HPDE6-E6E7 (cell line): Measurements from ENCODE around the gene KLF9.

ENCODE experiments used
- DNase-seq: peaks from one replicate; pipeline ENCODE4 v3.0.0; 2011; ENCODE audit warnings: missing footprints; ENCODE audit errors: extremely low spot score

KLF9 gene

GRCh38 chr9:70422371-70423043 is 8.1 kb upstream of the KLF9 start:
- no peak for DNase-seq

- DNase-seq = no peak
These were observed 7.1 kb upstream of the KLF9 start for GRCh38 chr9:70421272-70422180.

DNA sequence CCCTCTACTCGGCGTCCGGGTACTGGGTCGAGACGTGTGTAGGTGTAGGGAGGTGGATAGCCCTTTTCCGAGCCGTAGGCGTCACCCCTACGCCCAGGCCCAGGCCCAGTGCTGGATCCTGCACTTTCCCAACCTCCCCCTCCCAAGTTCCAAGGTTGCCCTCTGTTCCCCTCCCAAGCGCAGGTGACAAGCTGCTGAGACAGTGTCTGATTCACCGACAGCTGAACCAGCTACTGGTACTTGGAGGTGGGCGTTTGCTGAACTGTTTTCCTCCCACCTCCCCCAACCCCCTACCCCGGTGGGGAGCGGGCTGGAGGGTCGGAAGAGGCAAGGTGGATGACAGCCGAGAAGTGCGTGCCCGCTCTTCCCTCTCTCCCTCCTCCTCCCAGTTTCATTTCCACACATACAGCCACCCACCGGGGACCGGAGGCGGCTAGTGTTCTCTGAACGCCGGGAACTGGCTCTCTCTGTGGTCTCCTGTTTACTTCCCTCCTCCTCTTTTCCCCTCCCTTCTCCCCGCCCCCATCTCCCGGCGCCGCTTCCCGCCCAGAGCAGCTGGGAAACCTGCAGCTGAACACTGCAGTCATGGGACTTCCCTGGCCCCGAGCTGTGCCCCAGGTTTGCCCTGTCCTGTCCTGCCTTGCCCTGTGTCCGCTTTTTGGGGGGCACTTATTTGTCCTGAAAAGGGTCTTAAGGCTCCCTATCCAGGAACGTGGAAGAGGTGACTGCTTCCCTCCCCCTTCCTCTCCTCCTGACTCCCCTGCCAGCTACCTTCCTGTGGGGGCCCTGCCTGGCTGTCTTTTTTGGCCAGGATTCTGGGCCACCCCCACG is 6.2 kb upstream of the KLF9 start:
- no peak for DNase-seq

DNA sequence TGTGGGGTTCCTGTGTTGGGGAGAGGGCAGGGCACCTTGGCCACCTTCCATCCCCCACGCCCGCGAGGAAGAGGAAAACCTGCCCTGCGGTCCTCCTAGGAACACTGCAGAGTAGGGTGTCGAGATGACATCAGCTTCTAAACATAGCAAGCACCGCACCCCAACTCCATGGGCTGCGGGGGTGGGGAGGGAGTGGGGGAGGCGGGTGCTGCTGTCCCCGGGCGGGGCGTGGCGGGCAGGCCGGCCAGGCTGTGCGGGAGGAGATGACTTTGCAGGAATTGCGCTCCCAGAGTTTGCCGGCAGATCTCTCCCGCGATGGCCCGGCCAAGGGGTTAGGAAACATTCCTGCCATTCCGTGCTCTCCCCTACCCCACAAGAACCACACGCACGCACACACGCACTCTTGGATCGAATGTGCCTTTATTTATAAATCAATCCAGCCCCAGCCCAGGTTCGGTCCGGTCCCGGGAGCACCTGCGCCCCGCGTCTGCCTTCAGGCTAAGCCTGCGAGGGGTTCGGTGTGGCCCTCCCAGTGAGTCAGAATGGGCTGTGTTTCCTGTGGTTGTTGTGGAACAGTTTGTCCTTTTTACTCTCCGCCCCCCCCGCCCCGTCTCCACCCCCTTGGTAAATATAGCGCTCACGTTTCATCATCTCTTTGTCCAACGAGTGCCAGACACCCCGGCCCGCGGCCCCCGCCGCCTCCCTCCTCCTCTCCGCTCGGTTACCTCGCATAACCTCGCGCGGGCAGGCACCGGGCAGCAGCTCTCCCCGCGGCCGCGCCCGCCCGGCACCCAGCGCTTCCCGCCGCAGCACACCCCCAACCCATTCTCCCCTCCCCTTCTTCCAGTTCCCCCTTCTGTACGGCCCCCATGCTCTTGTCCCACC is 5.3 kb upstream of the KLF9 start:
- DNase-seq = peak; percentile 79

- no peak for DNase-seq
These were observed 4.5 kb upstream of the KLF9 start for GRCh38 chr9:70418822-70419555.

- no peak for DNase-seq
These were observed 1.0 kb upstream of the KLF9 start for GRCh38 chr9:70415476-70415875.

GRCh38 chr9:70415041-70415440 is 584 bp upstream of the KLF9 start:
- no peak for DNase-seq

DNA sequence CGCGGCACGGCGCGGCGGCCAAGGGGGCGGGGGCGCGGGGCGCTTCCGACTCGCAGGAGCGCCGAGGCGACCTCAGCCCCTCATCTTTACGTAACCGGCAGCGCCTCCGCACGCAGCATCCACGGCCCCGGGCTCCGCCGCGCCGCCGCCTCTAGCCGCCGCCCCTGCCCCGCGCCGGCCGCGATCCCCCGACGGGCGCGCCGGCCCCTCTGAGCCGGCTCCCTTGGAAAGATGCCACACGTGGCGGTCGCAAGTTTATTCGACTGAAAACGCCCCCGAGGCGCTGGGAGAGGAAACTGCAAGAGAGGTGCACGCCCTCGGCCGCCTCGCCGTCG is 1.0 kb downstream of the KLF9 start:
- DNase-seq = no peak

DNA sequence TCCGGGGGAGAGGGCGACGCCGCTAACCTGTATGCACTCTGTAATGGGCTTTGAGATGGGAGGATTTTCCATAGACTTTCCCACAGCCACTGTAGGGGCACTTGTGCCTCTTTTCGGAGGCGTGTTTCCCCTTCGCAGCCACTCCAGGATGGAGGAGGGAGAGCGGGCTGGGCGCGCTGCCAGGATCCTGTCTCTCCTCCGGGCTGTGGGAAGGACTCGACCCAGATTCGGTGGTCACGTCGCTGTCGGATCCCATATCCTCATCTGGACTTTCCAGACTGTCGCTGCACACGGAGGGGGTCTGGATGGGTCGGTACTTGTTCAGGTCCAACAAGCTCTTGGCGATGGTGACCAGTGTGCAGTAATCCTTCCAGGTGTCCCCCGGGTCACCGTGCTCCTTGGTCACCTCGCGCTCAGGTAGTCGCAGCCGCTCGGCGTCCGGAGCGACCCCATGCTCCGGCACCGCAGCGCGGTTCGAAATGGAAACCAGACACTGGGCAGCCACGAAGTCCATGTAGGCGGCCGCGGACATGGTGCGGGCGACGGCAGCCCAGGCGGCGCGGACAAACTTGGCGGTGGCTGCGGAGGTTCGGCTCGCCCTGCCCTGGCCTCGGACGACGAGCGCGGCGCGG is 1.5 kb downstream of the KLF9 start:
- DNase-seq = no peak

DNA sequence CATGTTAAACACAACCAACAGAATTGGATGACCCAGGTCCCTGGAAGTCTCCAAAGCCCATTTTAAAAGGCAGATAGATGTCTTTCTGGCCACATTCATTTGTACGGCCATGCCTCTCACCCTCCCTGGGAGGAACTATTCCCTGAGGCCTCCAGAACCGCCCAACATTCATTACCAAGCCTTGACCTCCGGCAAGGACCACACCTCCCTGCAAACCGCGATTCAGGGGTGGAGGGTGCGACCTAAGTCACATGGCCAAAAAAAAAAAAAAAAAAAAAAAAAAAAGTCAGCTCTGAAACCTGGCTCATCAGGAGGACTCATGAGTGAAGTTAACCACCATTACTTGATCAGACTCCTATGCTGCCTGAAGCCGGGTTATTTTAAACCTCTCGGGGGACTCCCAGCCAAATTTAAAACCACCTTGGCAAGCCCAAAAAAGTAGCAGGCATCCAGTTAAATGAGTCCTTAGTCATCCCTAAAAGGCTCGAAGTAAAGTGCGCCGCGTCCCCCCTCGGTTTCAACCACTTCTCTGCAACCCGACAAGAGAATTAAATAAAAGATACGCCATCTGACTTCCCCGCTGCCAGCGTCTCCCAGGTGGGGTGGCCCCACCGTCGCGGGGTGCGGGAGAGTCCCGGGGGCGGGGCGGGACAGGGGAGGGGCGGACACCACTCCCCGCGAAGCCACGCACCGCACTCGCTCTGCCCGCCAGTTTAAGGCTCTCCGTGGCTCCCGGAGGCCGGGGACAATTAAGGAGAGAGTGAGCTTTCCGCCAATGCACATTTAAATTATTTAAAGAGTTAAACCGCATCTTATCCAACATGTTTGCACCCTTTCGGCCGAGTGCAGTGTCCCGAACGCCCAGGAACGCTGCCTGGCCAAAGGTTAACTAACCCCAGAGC is 2.3 kb downstream of the KLF9 start:
- DNase-seq = no peak

DNA sequence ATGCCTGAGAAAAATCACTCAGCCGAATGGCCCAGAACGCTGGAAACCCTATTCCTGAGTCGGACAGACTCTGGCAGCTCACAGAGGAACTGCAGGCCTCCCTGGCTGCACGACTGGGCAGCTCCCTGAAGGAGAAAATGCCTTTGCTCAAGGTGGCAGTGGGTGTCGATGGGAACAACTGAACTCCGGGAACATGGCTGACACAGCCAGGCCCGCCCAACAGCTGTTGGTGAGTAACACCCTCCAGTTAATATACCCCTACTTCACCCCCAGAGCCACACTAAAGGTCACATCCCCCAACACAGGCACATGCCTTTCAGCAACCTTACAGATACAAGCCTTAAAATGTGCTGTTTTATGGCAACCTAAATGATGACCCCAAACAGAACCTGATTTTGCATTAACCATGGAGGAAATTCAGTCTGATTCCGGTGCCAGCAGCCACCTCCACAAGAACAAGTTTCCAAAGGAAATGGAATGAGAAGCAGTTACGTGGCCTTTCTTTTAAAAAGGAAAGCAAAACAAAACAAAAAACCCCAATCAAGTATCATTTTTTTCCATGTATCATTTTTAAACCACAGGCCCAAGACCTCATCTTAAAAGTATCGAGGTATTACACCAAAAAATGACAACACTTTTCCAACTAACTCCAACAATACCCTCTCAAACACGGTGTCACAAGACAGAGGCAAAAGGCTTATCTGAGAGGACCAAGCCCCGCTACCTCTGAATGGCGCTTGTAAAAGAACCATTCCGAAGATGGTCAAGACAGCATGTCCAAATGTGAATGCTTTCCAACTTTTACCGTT is 3.1 kb downstream of the KLF9 start:
- no peak for DNase-seq

DNA sequence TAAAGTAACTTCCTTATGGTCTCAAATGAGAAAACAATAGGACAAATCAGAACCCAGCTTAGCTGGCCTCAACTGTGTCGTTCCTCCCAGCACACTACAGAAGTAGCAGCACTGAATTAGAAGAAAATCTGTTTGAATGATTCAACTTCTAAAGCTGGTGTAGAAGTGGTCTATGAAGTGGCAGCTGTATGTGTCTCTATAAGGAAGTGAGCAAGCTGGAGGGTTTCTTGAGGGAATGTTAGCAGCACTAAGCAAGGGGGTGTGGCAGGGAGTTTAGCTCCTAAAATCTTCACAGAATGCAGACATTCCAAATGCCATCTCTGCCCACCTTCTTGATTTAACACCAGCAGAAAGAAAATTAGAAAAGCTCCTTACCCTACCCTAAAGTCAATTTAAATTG is 4.1 kb downstream of the KLF9 start:
- DNase-seq = no peak

DNA sequence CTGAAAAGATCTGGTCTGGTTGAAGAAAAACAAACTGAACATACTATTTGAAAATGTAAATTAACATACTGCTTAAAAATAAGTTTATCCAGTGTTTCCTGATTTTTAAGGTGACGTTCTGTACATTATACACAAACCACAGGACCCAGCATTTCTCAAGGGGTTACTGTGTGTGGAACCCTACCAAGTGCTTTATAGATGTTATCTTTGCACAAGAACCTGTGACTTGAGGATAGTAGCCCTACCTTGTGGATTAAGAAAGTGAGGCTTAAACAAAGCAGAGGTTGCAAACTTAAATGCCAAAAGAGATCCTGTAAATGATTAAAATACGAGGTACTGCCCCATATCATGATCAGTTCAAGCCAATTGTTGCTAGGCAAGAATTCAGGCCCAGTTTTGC is 4.7 kb downstream of the KLF9 start:
- no peak for DNase-seq

- no peak for DNase-seq
These were observed 5.2 kb downstream of the KLF9 start for GRCh38 chr9:70409280-70409679.

GRCh38 chr9:70408393-70409040 is 5.9 kb downstream of the KLF9 start:
- DNase-seq = no peak

GRCh38 chr9:70407081-70407503 is 7.4 kb downstream of the KLF9 start:
- DNase-seq = no peak

DNA sequence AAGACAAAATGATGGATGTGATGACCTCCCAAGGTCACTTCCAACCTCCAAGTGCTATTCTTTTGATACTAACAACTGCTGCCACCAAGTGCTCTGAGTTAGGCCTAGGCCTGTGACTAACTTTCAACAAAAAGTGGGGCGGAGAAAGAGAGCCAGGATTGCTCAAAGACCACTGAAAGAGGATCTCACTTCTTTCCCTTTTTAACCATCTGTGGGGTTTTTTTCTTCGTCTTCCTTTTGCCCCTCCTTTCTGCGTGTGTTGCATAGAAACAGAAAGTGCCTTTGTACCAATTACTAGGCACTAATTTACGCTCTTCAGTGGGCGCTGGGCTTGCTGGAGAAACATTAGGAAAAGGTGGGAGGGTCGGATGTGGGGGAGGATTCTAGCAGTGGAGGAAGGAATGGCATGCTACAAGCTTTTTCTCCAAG is 8.0 kb downstream of the KLF9 start:
- DNase-seq = no peak
